Measurements from ENCODE around the gene RPP25L.

Gene RPP25L

GRCh38 chr9:34589636-34590380, 22.1 kb downstream of the RPP25L start, which contains the start of gene CNTFR:
CNTFR (minus strand) TSS chr9:34589724; CDS start chr9:34568981, 20,743 bp downstream.
- H3K4me3 ChIP-seq (ENCODE audit: low read length): peak within 1 kb of the TSS; percentile 12
- DNase-seq (ENCODE audit: low read depth): no peak
- no peak for TF ChIP-seq CTCF (conservative IDR thresholded peaks at IDR 0.05; ENCODE audit: low read depth, low read length)

GRCh38 chr9:34588671-34589635, 22.9 kb downstream of the RPP25L start:
- DNase-seq (ENCODE audit: low read depth): no peak
- H3K4me3 ChIP-seq (ENCODE audit: low read length): no peak overlapping the region
- no peak for TF ChIP-seq CTCF (conservative IDR thresholded peaks at IDR 0.05; ENCODE audit: low read depth, low read length)

GRCh38 chr9:34587271-34587670, 24.6 kb downstream of the RPP25L start:
- no peak for TF ChIP-seq CTCF (conservative IDR thresholded peaks at IDR 0.05; ENCODE audit: low read depth, low read length)
- H3K4me3 ChIP-seq (ENCODE audit: low read length): no peak overlapping the region
- no peak for DNase-seq (ENCODE audit: low read depth)

- no peak overlapping the region for H3K4me3 ChIP-seq (ENCODE audit: low read length)
- DNase-seq (ENCODE audit: low read depth): no peak
- no peak for TF ChIP-seq CTCF (conservative IDR thresholded peaks at IDR 0.05; ENCODE audit: low read depth, low read length)
Observed at GRCh38 chr9:34585946-34586669, 25.8 kb downstream of the RPP25L start.

- DNase-seq (ENCODE audit: low read depth): no peak
- no peak for TF ChIP-seq CTCF (conservative IDR thresholded peaks at IDR 0.05; ENCODE audit: low read depth, low read length)
- H3K4me3 ChIP-seq (ENCODE audit: low read length): no peak overlapping the region
Observed at GRCh38 chr9:34584970-34585369, 26.9 kb downstream of the RPP25L start.

GRCh38 chr9:34582787-34583186, 29.1 kb downstream of the RPP25L start:
- DNase-seq (ENCODE audit: low read depth): no peak
- no peak for TF ChIP-seq CTCF (conservative IDR thresholded peaks at IDR 0.05; ENCODE audit: low read depth, low read length)
- H3K4me3 ChIP-seq (ENCODE audit: low read length): no peak overlapping the region
